Activated naive CD4-positive, alpha-beta T cell treated with anti-CD3 and anti-CD28 coated beads, Interleukin-2, amount 50 U/mL, for 72 hours (primary cell): ENCODE results near the gene ZNF564. TPM values are rescaled to one million over a fixed set of nuclear protein-coding genes. Genes with fewer than 3 reads are reported as not detected.
A peak's percentile ranks its signal among the peaks of the same experiment; 100 is the strongest.

Experiments
- ATAC-seq, 2 donors: fragments of 150-1000 bp; cut with Tn5 transposase; 2 replicates each; pipeline ENCODE4 v1.10.0; 2021; ENCODE audit warnings: mild to moderate bottlenecking in 2 of 2, moderate library complexity in 2 of 2
- DNase-seq, 2 donors: peaks; one replicate each; pipeline ENCODE4 v3.0.0; 2021 to 2022; ENCODE audit warnings: low spot score in 2 of 2
- H3K27ac Mint-ChIP-seq, 2 donors: one replicate each; pipeline ENCODE4 v1.8.0; 2022; ENCODE audit warnings: mild to moderate bottlenecking in 2 of 2, mixed read lengths in 2 of 2
- H3K36me3 Mint-ChIP-seq, 2 donors: one replicate each; pipeline ENCODE4 v1.8.0; 2022; ENCODE audit warnings: mixed read lengths in 2 of 2
- H3K9me3 Mint-ChIP-seq, 2 donors: one replicate each; pipeline ENCODE4 v1.8.0; 2022; ENCODE audit warnings: mixed read lengths in 2 of 2
- total RNA-seq, 2 donors: library from RNA; stranded (reverse); gene quantifications; one replicate each; pipeline ENCODE4 v1.2.3, GENCODE V29; 2022

ZNF564 gene
- total RNA-seq, 2 donors from 2014 or later = 4.6 to 12.9 TPM

GRCh38 chr19:12481781-12482508, 69.3 kb downstream of the ZNF564 start:
- DNase-seq (no peak), ATAC-seq (no peak)
- peaks cover 0 to 5% of the 10 kb centered on the region in 2 donors for H3K36me3 Mint-ChIP-seq
- H3K27ac Mint-ChIP-seq = peak overlapping the region in 1 of 2 donors; percentile 26
- no peaks in the 10 kb centered on the region for H3K9me3 Mint-ChIP-seq

GRCh38 chr19:12478234-12478941, 72.9 kb downstream of the ZNF564 start:
- Mint-ChIP-seq H3K9me3 (peaks cover 0 to 7% of the 10 kb centered on the region in 2 donors), H3K27ac (peak overlapping the region in 1 of 2 donors; percentile 50), H3K36me3 (peaks cover 0 to 6% of the 10 kb centered on the region in 2 donors)
- no peak for DNase-seq
- peak in 1 of 2 donors; percentile 34 for ATAC-seq

Other genes with a start within 250 kb of the ZNF564 start
- 10 to 100 TPM in 1 of 2 donors, 1 to 10 TPM in 1; 4.8 to 10.8 TPM for gene ZNF563, start 217.8 kb downstream of the ZNF564 start, total RNA-seq
- gene ZNF442, start 185.8 kb downstream of the ZNF564 start, total RNA-seq = 1 to 10 TPM in 1 of 2 donors, under 1 TPM in 1; 0.47 to 5.2 TPM
- 1 to 10 TPM; 3.6 to 6.2 TPM for gene ZNF799, start 150.2 kb downstream of the ZNF564 start, total RNA-seq
- gene ZNF443, start 110.5 kb downstream of the ZNF564 start, total RNA-seq = 10 to 100 TPM in 1 of 2 donors, 1 to 10 TPM in 1; 3.6 to 11.6 TPM
- 1 to 10 TPM; 1.6 to 3.5 TPM for gene ZNF709, start 66.7 kb downstream of the ZNF564 start, total RNA-seq
- gene ZNF490, start 59.3 kb upstream of the ZNF564 start, total RNA-seq = 1 to 10 TPM; 5.2 to 8.4 TPM
- gene ZNF791, start 59.4 kb upstream of the ZNF564 start, total RNA-seq = 10 to 100 TPM; 14.7 to 16.7 TPM
- gene MAN2B1, start 115.3 kb upstream of the ZNF564 start, total RNA-seq = 100 to 1,000 TPM; 136 to 174 TPM
- gene WDR83, start 115.3 kb upstream of the ZNF564 start, total RNA-seq = 10 to 100 TPM; 14.9 to 21.8 TPM
- 100 to 1,000 TPM; 148 to 193 TPM for gene DHPS, start 130.4 kb upstream of the ZNF564 start, total RNA-seq
- not detected for gene GNG14, start 136.5 kb upstream of the ZNF564 start, total RNA-seq
- 1 to 10 TPM; 7.1 to 9.5 TPM for gene FBXW9, start 145.1 kb upstream of the ZNF564 start, total RNA-seq
- gene TNPO2, start 172.4 kb upstream of the ZNF564 start, total RNA-seq = 100 to 1,000 TPM in 1 of 2 donors, 10 to 100 TPM in 1; 89.6 to 100 TPM
- 100 to 1,000 TPM; 122 to 167 TPM for gene TRIR, start 183.2 kb upstream of the ZNF564 start, total RNA-seq
- 10 to 100 TPM; 46.4 to 56.9 TPM for gene GET3, start 186.0 kb upstream of the ZNF564 start, total RNA-seq
- gene BEST2, start 200.3 kb upstream of the ZNF564 start, total RNA-seq = not detected
- gene HOOK2, start 224.1 kb upstream of the ZNF564 start, total RNA-seq = 10 to 100 TPM; 37.9 to 41.5 TPM
- gene JUNB, start 240.0 kb upstream of the ZNF564 start, total RNA-seq = 100 to 1,000 TPM; 400 to 402 TPM